HFF-Myc (cell line): ENCODE measurements around the gene AURKAIP1.

Experiments used
- DNase-seq: peaks from one replicate; pipeline ENCODE4 v3.0.0-alpha.2; 2011; ENCODE audit warnings: low read depth; ENCODE audit errors: extremely low read depth
- H3K4me3 ChIP-seq: replicated peaks from 2 replicates; pipeline ENCODE4 v1.5.1; 2011; ENCODE audit warnings: low read depth, mild to moderate bottlenecking, control low read depth, low read length
- TF ChIP-seq, protein P1 (sequence below): IDR thresholded peaks from 2 replicates; pipeline ENCODE4 v1.5.1; 2012; ENCODE audit warnings: mild to moderate bottlenecking, low read depth, low read length, control low read depth; ENCODE audit errors: missing control alignments

The AURKAIP1 gene

DNA sequence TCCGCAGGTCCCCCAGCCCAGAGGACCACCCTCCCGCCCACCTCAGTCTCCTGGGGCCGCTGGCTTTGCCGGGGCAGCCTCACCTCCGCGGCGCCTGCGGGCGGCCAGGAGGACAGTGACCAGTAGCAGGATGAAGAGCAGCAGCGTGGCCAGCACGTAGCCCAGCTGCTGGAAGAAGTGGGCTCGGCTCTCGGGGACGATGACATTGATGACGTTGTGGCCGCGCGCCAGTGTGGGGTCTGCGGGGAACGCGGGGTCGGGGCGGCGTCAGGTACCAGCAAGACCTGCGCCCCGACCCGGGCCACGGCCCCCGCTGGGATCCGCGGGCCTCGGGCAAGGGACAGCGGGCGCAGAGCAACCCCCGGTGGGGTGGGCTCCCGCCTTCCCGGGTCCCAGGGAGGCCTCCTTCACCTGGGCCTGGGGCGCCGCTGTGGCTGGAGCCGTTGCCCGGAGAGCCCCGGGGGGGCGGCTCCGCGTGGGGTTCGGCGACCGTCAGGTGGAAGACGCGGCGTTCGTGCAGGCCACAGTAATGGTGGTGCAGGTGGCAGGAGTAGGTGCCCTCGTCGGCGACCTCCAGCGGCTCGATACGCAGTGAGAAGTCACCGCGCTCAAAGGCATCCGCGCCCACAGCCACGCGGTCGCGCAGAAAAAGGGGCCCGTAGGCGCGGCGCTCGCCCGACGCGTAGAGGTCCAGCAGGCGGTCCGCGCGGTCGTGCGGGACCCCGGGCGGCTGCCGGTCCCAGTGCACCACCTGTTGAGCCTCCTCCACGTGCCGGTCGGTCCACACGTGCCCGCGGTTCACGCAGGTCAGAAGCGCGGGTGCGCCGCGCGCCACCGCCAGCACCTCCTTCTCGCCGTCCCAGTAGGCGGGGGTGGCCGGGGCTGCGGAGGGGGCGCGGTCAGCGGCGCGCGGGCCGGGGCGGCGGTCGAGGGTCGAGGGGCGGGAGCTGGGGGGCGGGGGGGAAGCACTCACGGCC lies 20.4 kb downstream of the AURKAIP1 start:
- no peak for DNase-seq
- TF ChIP-seq, protein P1, sequence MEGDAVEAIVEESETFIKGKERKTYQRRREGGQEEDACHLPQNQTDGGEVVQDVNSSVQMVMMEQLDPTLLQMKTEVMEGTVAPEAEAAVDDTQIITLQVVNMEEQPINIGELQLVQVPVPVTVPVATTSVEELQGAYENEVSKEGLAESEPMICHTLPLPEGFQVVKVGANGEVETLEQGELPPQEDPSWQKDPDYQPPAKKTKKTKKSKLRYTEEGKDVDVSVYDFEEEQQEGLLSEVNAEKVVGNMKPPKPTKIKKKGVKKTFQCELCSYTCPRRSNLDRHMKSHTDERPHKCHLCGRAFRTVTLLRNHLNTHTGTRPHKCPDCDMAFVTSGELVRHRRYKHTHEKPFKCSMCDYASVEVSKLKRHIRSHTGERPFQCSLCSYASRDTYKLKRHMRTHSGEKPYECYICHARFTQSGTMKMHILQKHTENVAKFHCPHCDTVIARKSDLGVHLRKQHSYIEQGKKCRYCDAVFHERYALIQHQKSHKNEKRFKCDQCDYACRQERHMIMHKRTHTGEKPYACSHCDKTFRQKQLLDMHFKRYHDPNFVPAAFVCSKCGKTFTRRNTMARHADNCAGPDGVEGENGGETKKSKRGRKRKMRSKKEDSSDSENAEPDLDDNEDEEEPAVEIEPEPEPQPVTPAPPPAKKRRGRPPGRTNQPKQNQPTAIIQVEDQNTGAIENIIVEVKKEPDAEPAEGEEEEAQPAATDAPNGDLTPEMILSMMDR: no peak
- no peak overlapping the region for H3K4me3 ChIP-seq

DNA sequence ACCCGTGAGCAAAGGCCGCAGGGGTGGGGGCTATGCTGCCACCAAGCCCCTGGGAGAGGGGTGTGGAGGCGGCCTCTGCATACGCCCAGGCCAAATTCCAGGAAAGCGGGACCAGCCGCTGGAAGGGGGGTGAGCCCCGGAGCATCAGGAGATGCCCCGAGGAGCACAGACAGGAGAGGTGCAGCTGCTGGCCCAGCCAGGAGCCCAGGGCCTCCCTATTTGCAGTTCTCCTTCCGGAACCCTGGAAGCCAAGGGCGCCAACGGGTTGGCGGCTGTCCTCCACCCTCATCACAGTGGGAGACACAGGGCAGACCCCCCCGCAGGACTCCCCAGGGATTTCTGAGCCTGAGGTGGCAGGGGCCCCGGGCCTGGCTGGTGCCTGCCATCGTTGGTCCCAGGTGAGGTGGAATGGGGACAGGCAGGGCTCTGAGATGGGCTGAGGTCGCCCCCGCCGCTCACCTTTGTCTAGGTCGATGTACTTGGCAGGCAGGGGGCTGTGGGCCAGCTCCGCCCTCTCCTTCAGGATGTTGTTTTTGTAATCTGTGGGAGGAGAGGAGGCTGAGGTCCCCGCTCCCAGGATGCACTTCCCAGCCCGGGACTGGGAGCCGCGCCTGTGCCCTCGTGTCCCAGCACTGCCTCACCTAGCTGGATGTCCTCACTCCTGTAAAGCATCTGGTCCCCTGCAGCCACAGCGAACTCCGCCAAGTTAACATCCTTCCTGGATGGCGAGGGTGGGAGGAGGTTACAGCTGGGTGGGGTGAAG lies 21.4 kb downstream of the AURKAIP1 start:
- DNase-seq: no peak
- H3K4me3 ChIP-seq: no peak overlapping the region
- TF ChIP-seq, protein P1: no peak

DNA sequence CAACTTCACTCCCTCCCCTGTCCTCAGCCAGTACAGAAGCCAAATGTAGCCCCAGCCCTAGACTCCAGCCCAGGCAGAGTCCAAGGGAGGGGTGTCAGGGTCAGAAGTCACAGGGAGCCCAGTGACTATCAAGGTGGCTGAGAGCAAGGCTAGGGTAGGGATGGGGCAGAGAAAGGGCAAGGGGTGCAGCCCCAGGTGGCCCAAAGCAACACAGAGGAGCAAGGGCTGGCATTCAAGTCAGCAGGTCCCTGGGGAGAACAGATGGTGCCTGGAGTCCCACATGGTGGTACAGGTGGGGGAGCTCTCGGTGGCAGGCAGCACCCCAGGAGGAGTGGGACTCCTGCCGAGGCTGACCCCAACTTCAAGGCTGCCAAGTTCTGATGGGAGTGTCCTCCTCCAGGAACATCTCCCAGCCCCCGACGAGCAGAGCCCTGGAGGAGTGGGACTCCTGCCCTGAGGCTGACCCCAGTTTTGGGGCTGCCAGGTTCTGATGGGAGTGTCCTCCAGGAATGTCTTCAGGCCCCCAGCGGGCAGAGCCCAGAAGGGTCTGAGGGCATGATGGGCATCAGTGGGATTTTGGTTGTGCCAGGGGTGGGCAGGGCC lies 22.1 kb downstream of the AURKAIP1 start:
- TF ChIP-seq, protein P1: no peak
- H3K4me3 ChIP-seq: no peak overlapping the region
- no peak for DNase-seq

DNA sequence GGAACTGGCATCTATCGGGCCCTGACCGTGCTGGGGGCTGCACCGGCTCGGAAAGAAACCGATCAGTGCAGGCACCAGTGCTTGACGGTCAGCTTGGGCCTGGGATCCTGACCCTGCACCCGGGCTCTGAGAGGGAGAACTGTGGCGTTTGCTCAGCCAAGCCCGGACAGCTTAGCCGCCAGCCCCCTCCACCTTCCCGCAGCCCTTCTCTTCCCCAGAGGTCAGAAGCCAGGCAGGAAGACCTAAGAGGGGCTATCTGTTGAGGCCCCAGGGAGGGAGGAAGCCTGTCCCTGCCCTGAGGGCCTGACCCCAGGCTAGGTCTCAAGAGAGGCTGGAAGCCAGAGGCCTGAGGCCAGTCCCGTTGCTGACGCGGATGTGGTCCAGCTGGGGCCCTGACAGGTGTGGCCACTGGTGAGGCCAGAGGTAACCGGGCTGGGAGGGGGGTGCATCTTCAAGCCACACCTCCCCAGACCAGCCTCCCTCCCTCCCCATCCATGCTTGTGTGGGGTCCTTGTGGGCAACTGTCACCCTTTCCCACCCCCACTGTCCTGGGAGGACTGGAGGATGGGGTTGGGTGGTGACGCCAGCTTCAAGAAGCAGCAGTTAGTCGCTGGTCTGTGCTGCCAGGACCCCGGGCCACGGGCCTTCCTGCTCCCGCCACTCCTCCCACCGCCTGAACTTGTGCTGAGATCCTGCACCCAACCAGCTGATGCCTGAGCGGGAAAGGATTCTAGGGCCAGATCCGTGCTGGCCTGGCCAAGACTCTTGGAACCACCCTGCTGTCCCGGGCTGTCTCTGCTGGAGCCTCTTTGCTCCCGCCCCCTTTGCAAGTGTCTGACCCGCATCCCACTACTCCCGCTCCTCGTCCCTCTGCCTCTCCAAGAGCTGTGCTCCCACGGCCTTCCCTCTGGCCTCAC lies 23.2 kb downstream of the AURKAIP1 start:
- peak overlapping the region; percentile 17; the same call in 1 of the 2 replicates for H3K4me3 ChIP-seq
- TF ChIP-seq, protein P1: no peak
- no peak for DNase-seq

DNA sequence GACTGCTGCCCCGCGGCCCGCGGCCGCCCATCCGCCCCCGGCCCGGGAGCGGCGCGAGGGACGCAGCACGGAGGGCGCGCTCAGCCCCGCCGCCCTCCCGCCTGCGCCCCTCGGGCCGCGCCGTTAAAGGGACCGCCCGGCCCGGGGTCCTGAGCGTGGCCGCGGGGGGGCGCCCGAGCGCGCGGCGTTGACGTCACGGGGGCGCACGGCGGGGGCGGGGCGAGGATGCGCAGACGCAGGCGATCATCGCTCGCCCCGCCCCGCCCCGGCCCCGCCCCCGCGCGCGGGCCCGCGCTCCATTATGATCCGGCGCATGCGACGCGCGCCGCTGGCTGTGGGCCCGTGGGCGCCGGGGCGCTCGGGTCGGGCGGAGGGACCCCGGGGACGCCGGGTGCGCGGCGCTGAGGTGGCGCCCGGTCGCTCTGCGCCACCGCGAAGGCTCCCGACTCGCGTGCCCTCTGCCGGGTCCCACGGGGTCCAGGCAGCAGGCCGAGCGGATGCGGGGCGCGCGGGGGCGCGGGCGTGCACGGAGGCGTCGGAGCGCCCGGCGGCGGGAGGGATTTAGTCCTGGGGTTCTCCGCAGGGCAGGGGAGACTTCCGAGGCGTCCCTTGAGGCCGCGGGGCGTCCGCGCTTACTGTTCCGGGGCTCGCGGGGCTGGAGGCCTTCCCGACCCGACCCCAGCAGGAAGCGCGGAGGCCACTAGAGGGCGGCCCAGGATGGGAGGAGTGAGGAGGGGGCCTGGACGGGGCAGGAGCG lies 25.6 kb downstream of the AURKAIP1 start, which contains the start of gene DVL1:
DVL1 (minus strand) TSS at position 163 of the 757 bp plus-strand sequence. CDS start 353 bp downstream, outside the sequence.
- no peak for DNase-seq
- H3K4me3 ChIP-seq: peak within 1 kb of the TSS; percentile 83
- TF ChIP-seq, protein P1: peak; percentile 29
